GM10248 (cell line): ENCODE measurements around the gene ID4.

Source experiments
- CTCF ChIA-PET: fragments of 300-600 bp; sonication (Branson Sonifier 250); formaldehyde crosslinking; extraction: SDS; loops from one replicate; lab custom pipeline; 2021; ENCODE audit warnings: antibody characterized with exemption; lab: Yijun Ruan, JAX
- POLR2A ChIA-PET: fragments of 350-650 bp; sonication (Branson Sonifier 250); formaldehyde crosslinking; extraction: SDS; loops from one replicate; lab custom pipeline; 2020; ENCODE audit warnings: antibody characterized with exemption; lab: Yijun Ruan, JAX
- DNase-seq: peaks from one replicate; pipeline ENCODE4 v3.0.0; 2012; ENCODE audit errors: extremely low spot score
- CTCF ChIP-seq: IDR thresholded peaks from 2 replicates; pipeline ENCODE4 v1.5.1; 2012; ENCODE audit warnings: mild to moderate bottlenecking, low read depth; ENCODE audit errors: extremely low read depth, missing control alignments, control extremely low read depth

ID4 gene

GRCh38 chr6:19811397-19812079, 25.6 kb upstream of the ID4 start:
- ChIA-PET POLR2A (no interaction called here), CTCF (no interaction called here)
- TF ChIP-seq CTCF: no peak
- no peak for DNase-seq

GRCh38 chr6:19812512-19813119, 24.6 kb upstream of the ID4 start:
- CTCF ChIA-PET: no interaction called here
- no peak for DNase-seq
- POLR2A ChIA-PET: no interaction called here
- peak; percentile 15 for TF ChIP-seq CTCF

DNA sequence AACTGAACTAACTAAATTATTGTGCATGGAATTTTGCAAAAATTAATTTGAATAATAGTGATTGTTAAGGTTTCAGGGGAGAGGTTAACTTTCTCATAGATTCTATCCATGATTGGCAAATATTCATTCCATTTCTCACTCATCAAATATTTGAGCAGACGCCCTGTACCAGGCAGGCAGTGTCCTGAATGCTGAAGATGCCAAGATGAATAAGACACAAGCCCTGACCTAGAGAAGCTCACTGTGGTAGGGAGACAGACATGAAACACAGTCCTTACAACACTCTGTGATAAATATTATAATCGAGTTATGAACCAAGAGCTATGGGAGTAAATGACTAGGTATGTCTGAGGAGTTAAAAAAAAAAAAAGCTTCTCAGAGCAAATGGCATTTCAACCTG, 18.4 kb upstream of the ID4 start:
- ChIA-PET POLR2A (no interaction called here), CTCF (interaction anchor here (1.0 kb wide), 1 partner anchor 10 kb away, joined by 4 read pairs; no protein-coding TSS in a partner anchor)
- no peak for TF ChIP-seq CTCF
- DNase-seq: no peak

DNA sequence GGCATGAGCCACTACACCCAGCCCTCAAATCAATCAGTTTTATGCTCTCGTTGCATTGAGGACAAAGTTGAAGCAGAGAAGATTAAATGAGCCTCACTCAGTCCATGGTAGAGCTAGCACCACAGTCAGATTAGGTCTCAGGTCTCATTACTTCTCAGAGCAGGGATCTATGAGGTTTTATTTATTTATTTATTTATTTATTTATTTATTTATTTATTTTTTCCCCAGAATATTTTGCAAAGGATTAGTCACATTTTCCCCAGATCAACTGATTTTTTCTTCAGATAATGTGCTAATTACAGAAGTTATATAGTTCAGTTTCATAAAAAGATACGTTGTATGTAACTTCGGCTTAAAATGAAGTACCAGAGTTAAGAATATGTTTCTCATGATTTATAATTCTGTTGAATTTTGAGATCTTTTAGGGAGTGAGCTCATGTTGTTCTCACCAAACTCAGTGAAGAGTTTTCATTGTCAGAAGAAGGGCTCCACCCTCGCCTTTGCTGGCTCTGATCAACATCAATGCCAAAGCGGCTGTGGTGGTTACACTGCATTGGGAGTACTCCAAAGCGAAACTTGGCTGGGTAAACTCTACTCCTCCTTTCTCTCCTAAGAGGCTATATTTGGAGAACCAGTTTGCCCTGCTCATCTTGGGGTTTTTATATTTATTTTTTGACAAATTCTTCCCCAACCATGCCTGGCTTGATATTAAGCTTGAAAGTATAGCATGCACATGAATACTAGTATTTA, 12.9 kb upstream of the ID4 start:
- no peak for TF ChIP-seq CTCF
- CTCF ChIA-PET: interaction anchor here (1.0 kb wide), 1 partner anchor 10 kb away, joined by 3 read pairs; no protein-coding TSS in a partner anchor
- POLR2A ChIA-PET: no interaction called here
- DNase-seq: no peak

DNA sequence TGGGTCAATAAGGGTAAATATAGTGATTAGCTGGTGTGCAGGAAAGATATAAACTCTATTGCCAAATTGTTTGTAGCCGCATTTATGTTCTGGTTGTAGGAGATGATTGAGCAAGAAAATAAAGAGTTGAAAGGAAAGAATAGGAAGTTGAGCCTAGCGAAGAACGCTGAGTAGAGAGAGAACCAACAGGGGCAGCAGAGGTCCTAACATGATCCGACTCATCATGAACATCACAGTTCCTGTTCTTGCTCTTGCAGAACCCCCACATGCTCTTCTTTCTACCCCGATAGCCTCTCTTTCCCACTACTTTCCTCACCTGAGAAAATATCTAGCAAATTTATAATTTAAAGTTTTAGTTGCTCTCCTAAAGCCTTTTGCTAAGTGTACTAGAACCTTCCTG, 9.9 kb upstream of the ID4 start:
- POLR2A ChIA-PET: no interaction called here
- DNase-seq: no peak
- no peak for TF ChIP-seq CTCF
- CTCF ChIA-PET: no interaction called here

DNA sequence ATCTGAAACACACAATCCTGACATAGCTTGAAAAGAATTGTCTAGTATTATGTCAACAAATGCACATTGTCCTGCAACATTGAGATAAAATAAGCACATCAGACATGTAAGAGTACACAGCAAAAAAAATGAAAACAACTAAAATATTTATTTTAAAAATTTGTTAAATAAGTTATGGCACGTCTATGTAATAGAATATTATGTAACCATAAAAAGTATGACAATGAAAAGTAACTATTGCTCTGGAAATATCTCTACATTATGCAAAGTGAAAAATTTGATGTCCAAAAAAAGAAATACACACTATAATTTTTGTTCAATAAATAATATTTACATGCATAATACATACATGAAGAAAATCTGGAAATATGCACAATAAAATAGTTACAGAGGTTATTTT, 9.3 kb upstream of the ID4 start:
- CTCF ChIA-PET: no interaction called here
- TF ChIP-seq CTCF: no peak
- no peak for DNase-seq
- POLR2A ChIA-PET: no interaction called here
